ENCODE measurements around the gene PLA2G2F.

The PLA2G2F gene

GRCh38 chr1:20138961-20139550 is at the start of gene PLA2G2F:
TSS of gene PLA2G2F (plus strand) at chr1:20139323. CDS start at chr1:20139428, 105 bp downstream.
- DNase-seq = no peak

GRCh38 chr1:20089328-20090077 is 49.6 kb upstream of the PLA2G2F start:
- DNase-seq = peak; percentile 23

- DNase-seq = no peak
Observed at GRCh38 chr1:20090119-20090518, 49.0 kb upstream of the PLA2G2F start.

- DNase-seq = no peak
Observed at GRCh38 chr1:20090641-20091040, 48.5 kb upstream of the PLA2G2F start.

- no peak for DNase-seq
Observed at GRCh38 chr1:20093303-20093702, 45.8 kb upstream of the PLA2G2F start.

GRCh38 chr1:20093940-20094391 is 45.2 kb upstream of the PLA2G2F start:
- no peak for DNase-seq

- no peak for DNase-seq
Observed at GRCh38 chr1:20095564-20096434, 43.3 kb upstream of the PLA2G2F start.

GRCh38 chr1:20096840-20097447 is 42.2 kb upstream of the PLA2G2F start:
- no peak for DNase-seq

GRCh38 chr1:20099533-20099932 is 39.6 kb upstream of the PLA2G2F start:
- no peak for DNase-seq

GRCh38 chr1:20100632-20101355 is 38.3 kb upstream of the PLA2G2F start:
- DNase-seq = peak; percentile 71

GRCh38 chr1:20102875-20103274 is 36.2 kb upstream of the PLA2G2F start:
- no peak for DNase-seq

- DNase-seq = no peak
Observed at GRCh38 chr1:20105856-20106255, 33.3 kb upstream of the PLA2G2F start.

- no peak for DNase-seq
Observed at GRCh38 chr1:20107351-20107750, 31.8 kb upstream of the PLA2G2F start.

- DNase-seq = no peak
Observed at GRCh38 chr1:20107796-20108195, 31.3 kb upstream of the PLA2G2F start.

- peak; percentile 42 for DNase-seq
Observed at GRCh38 chr1:20108366-20109123, 30.6 kb upstream of the PLA2G2F start.

GRCh38 chr1:20109223-20109856 is 29.8 kb upstream of the PLA2G2F start:
- DNase-seq = peak; percentile 36

GRCh38 chr1:20110679-20111078 is 28.4 kb upstream of the PLA2G2F start:
- no peak for DNase-seq

- DNase-seq = no peak
Observed at GRCh38 chr1:20111452-20111851, 27.7 kb upstream of the PLA2G2F start.

- DNase-seq = peak; percentile 79
Observed at GRCh38 chr1:20112279-20113000, 26.7 kb upstream of the PLA2G2F start.

- no peak for DNase-seq
Observed at GRCh38 chr1:20114021-20114648, 25.0 kb upstream of the PLA2G2F start.
